HG02623 (cell line): Measurements from ENCODE around the gene PGGHG.
"Not testable (repeated sequence)": the region's sequence is repeated elsewhere in the genome, so short reads cannot be mapped to it uniquely, and the experiment has no call there.

Experiments
- ATAC-seq: cut with Tn5 transposase; IDR thresholded peaks from one replicate; pipeline ENCODE4 v1.9.1; 2021; ENCODE audit warnings: moderate library complexity; ENCODE audit not compliant: unreplicated experiment

Gene PGGHG

DNA sequence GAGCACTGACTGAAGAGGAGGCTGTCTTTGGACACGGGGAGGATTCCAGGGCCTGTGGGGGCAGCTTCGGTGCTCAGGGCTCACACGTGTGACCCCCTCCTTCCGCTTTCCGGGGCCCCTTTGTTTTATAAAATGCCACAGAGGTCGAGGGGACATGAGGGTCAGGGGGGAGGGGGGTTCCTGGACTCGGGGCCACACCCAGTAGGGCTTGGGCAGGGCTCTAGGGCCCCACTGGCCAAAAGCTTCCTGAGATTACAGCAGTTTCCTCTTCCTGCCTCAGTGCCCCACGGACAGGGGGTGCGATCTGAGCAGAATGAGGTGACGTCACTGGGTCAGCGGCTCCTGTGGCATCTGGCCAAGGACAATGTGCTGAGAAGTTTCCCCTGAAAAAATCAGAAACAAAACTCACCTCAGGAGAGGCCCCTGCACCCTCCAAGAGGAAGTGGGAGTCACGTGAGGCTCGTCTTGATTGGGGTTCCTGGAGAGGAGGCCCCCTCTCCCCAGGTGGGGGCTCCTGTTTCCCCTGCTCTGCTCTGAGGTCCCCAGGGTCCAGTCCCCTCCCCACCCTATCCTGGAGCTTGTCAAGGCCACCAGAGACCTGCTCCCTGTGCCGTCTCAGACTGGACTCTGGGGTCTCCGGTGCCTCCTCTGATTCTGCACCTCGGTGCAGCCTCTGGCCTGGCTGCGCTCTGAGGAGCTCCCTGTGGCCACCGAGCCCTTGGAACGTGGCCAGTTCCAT is 38.1 kb downstream of the PGGHG start:
- peak; percentile 49 for ATAC-seq

- no peak for ATAC-seq
Observed at GRCh38 chr11:327581-327923, 38.6 kb downstream of the PGGHG start.

- ATAC-seq: no peak
Observed at GRCh38 chr11:328012-328411, 39.1 kb downstream of the PGGHG start.

GRCh38 chr11:328516-329100 is 39.7 kb downstream of the PGGHG start:
- ATAC-seq: not testable (repeated sequence)

- ATAC-seq: no peak
Observed at GRCh38 chr11:329886-330253, 40.9 kb downstream of the PGGHG start.

DNA sequence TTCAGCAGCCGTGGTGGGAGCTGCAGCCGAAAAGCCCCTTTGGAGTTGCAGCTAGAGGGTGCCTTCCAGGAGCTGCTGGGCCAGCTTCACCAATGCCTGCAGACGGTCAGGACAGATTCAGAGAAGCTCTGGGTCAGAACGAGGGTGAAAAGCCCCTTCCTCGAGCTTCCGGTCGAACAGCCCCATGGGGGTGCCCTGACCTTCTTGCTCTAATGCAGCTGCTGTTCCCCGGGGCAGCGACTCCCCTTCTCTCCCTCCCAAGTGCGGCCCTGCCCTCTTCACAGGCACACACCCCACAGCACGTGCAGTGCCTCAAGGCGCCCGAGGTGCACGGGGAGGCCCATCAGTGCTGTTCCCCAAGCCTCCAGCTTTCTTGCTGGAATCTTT is 41.4 kb downstream of the PGGHG start:
- ATAC-seq: no peak

GRCh38 chr11:330694-331357 is 41.9 kb downstream of the PGGHG start:
- no peak for ATAC-seq

DNA sequence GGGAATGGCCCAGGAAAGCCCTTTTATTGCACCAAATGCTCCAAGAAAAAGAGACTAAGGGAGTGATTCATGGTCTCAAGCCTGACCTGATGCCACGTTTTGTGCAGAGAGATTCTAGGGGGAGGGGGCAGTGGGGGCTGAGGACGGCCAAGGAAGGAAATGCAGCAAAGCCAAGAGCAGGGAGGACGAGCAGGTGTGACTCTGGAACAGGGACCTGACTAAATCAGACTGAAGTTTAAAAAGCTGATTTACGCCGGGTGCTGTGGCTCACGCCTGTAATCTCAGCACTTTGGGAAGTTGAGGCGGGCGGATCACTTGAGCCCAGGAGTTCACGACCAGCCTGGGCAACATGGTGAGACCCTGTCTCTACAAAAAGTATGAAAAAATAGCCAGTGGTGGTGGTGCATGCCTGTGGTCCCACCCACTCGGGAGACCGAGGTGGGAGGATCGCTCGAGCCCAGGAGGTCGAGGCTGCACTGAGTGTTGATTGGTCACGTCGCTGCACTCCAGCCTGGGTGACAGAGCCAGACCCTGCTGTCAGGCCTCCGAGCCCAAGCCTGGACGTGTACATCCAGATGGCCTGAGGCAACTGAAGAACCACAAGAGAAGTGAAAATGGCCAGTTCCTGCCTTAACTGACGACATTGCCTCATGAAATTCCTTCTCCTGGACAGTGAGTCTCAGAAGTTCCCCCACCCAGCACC is 42.6 kb downstream of the PGGHG start:
- ATAC-seq: no peak

GRCh38 chr11:332651-333480 is 43.9 kb downstream of the PGGHG start:
- ATAC-seq: no peak

DNA sequence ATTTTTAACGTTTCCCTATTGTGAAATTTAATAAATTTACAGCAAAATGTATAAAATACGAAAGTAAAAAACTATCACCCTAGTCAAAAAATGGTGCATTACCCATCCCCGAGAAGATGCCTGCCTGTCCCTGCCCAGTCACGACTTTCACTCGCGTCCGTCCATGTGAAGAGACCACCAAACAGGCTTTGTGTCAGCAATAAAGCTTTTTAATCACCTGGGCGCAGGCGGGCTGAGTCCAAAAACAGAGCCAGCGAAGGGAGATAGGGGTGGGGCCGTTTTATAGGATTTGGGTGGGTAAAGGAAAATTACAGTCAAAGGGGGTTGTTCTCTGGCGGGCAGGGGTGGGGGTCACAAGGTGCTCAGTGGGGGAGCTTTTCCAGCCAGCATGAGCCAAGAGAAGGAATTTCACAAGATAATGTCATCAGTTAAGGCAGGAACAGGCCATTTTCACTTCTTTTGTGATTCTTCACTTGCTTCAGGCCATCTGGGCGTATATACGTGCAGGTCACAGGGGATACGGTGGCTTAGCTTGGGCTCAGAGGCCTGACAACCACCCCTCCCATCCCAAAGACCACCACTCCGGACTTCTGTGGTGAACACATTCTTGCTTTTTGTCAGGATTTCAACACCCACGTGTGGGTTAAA is 44.8 kb downstream of the PGGHG start:
- not testable (repeated sequence) for ATAC-seq

- ATAC-seq: no peak
Observed at GRCh38 chr11:334264-334994, 45.5 kb downstream of the PGGHG start.

GRCh38 chr11:335779-336658 is 47.1 kb downstream of the PGGHG start:
- ATAC-seq: no peak

DNA sequence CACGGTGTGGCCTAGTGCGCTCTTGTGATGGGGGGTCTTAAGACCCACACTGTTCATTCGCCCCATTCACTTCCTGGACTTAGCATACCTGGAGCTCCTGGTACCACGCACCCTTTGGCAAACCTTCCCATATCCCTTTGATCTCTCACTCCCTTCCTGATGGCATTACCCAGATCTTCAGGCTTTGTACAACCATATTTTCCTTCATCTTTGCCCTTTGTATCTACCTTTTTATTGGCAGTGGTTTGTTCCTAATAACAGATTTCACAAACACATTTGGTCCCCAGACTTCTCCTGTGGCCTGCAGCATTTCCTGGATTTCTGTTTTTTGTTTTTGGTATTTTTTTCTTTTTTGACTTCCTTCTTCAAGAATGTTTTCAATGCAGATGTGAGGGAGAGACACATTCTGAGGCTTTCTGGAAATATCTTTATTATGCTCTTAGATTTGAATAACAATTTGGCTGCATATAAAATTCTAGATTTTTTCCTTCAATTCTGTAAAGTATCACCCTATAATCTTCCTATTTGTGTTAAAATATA is 47.8 kb downstream of the PGGHG start:
- ATAC-seq: no peak

DNA sequence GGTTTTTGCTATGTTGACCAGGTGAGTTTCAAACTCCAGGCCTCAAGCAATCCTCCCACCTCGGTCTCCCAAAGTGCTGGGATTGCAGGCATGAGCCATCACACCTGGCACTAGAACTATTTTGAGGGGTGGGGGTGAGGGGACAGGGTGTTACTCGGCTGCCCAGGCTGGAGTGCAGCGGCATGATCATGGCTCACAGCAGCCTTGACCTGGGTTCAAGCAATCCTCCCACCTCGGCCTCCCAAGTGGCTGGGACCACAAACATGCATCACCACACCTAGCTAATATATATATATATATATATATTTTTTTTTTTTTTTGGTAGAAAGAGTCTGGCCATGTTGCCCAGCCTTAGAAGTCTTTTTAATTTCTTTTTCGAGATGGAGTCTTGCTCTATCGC is 48.8 kb downstream of the PGGHG start:
- ATAC-seq: no peak

DNA sequence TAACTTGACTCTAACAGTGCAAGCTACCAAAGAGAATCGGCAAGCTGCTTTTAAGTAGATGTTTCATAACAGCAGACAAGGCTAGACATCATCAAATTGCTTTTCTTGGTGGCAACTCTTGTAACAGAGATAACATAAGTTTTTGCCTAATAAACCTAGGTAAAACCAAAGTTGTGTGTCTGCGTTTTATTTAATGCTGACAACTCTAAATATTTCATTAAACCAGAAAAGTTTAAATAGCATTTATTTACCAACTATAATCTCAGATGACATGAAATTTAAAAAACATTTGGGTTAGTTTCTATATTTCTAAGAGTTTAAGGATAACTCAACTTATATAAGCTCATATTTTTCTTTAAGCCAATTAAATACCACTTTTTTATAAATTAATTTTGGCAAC is 51.0 kb downstream of the PGGHG start:
- no peak for ATAC-seq

DNA sequence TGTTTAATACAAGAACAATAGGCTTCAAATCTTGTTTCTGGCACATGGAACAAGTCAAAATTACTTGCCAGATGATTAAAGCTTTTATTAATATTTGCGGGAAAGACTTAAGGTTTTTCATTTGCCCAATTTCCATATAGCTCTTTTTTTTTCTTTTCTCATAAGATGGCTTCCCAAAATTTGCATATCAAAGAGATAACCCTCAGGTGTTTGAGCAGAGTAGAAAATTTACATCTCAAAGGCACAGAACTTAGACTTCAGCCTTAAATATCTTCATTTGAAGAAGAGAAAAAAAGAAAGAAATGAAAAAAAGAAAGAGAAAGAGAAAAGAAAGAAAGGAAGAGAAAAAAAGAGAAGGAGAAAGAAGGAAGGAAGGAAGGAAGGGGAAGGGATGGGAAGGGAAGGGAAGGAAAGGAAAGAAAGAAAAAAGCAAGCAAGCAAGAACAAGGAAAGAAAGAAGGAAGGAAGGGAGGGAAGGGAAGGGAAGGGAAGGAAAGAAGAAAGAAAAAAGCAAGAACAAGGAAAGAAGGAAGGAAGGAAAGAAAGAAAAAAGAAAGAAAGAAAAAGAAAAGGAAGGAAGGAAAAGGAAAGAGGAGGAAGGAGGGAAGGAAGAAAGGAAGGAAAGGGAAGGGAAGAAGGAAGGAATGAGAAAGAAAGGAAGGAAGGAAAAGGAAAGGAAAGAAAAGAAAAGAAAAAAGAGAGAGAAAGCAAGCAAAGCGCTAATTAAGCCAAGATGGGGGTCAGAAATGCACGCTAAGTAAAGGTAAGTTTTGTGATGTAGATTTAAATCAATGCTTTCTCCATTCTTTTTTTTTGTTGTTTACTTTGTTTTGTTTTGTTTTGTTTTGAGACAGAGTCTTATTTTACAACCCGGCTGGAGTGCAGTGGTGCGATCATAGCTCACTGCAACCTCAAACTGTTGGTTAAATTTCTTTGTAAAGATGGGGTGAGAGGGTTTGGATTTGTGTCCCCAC is 51.9 kb downstream of the PGGHG start:
- ATAC-seq: no peak

DNA sequence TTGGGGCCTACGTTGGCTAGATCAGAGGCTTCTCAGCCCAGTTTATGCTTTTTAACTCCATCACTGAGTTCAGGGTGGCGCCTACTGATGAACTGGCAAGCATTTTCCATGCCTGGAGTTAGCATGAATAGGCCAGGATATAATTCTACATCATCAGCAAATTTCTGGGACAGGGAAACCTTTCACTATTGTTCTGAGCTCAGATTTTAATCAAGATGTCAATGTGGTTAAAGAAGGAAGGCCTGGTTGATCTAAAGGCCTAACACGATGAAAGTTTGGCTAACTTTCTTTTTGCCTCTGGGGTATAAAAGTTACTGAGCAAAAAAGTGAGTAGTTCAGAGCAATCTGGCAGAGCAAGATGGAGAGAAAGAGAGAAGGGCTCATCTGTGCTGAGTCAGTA is 53.4 kb downstream of the PGGHG start:
- ATAC-seq: no peak
